Panc1 (cell line): ENCODE measurements around the gene POMT2. TPM values are rescaled to one million over a fixed set of nuclear protein-coding genes. Genes with fewer than 3 reads are reported as not detected.

Source experiments
- ATAC-seq: fragments of 200-7000 bp; cut with Tn5 transposase; 2 replicates; pipeline ENCODE4 v1.9.1; 2020; ENCODE audit warnings: mild to moderate bottlenecking, moderate library complexity
- BruUV-seq: library from RNA; stranded (reverse); fragments of 400-500 nt; replicated peaks from 2 replicates; lab custom pipeline; 2021; lab: Mats Ljungman, UMichigan
- CTCF ChIA-PET: fragments of 300-600 bp; sonication (Branson Sonifier 250); formaldehyde crosslinking; loops from one replicate; lab custom pipeline; 2022; ENCODE audit warnings: antibody characterized with exemption; lab: Charles Lee
- POLR2A ChIA-PET: fragments of 300-600 bp; sonication (Branson Sonifier 250); formaldehyde crosslinking; loops from one replicate; lab custom pipeline; 2022; ENCODE audit warnings: antibody characterized with exemption; lab: Charles Lee
- DNase-seq: peaks from one replicate; pipeline ENCODE4 v3.0.0-alpha.2; 2010; ENCODE audit warnings: low read depth, low spot score
- H3K27ac ChIP-seq: 2 replicates; pipeline ENCODE4 v1.5.1; 2011; ENCODE audit warnings: mild to moderate bottlenecking, low read length, inconsistent platforms
- H3K27me3 ChIP-seq: fragments of 200-500 bp; sonication (Bioruptor generic); 2 replicates; pipeline ENCODE4 v1.6.0; 2014; ENCODE audit warnings: low read length, inconsistent platforms; ENCODE audit not compliant: control insufficient read depth, insufficient read depth
- H3K36me3 ChIP-seq: fragments of 200-500 bp; sonication (Bioruptor generic); 2 replicates; pipeline ENCODE4 v1.5.1; 2014; ENCODE audit warnings: inconsistent platforms, mild to moderate bottlenecking, low read length, moderate library complexity; ENCODE audit not compliant: control insufficient read depth, insufficient read depth
- H3K4me1 ChIP-seq: 2 replicates; pipeline ENCODE4 v1.5.1; 2011; ENCODE audit warnings: inconsistent platforms, mild to moderate bottlenecking, low read length, moderate library complexity; ENCODE audit not compliant: control insufficient read depth, insufficient read depth
- H3K4me3 ChIP-seq, 2 experiments: 2 replicates each; pipeline ENCODE4 v1.5.1; 2011 to 2012; ENCODE audit warnings: low read depth in 2 of 2, low read length in 2 of 2, mild to moderate bottlenecking in 2 of 2, inconsistent platforms in 1 of 2, moderate library complexity in 1 of 2
- H3K9me3 ChIP-seq: fragments of 200-500 bp; sonication (Bioruptor generic); 2 replicates; pipeline ENCODE4 v1.5.1; 2014; ENCODE audit warnings: low read depth, mild to moderate bottlenecking, inconsistent platforms, low read length, moderate library complexity; ENCODE audit not compliant: control insufficient read depth, insufficient read depth
- POLR2AphosphoS5 ChIP-seq: IDR thresholded peaks from 2 replicates; pipeline ENCODE4 v1.6.1; 2012; ENCODE audit warnings: mild to moderate bottlenecking, low read depth, low read length, moderate library complexity
- REST ChIP-seq, 2 experiments: IDR thresholded peaks; 2 replicates each; pipeline ENCODE4 v1.6.1; 2011 to 2012; ENCODE audit warnings: low read depth in 2 of 2, control low read depth in 1 of 2, low read length in 1 of 2, mild to moderate bottlenecking in 1 of 2, moderate library complexity in 1 of 2; ENCODE audit not compliant: insufficient read depth in 1 of 2
- SIN3A ChIP-seq: IDR thresholded peaks from 2 replicates; pipeline ENCODE4 v1.6.1; 2012; ENCODE audit warnings: low read depth, mild to moderate bottlenecking, low read length, moderate library complexity, borderline replicate concordance; ENCODE audit not compliant: insufficient read depth
- TCF7L2 ChIP-seq: IDR thresholded peaks from 2 replicates; pipeline ENCODE4 v1.6.1; 2011; ENCODE audit warnings: mild to moderate bottlenecking, low read depth, low read length, inconsistent platforms
- in situ Hi-C: cut with HindIII; loops from 2 replicates; pipeline ENCODE4 v1.10.0; 2016; ENCODE audit warnings: low sequenced_read_pairs, low pct_unique_long_range_greater_than_20kb
- intact Hi-C: fragments of 100-400 bp; cut with micrococcal nuclease; formaldehyde crosslinking; loops from one replicate; pipeline ENCODE4 v1.10.0; 2022; ENCODE audit not compliant: unreplicated experiment
- total RNA-seq: library from RNA; stranded (reverse); gene quantifications from one replicate; pipeline ENCODE4 v1.2.1, GENCODE V29; 2021; ENCODE audit not compliant: unreplicated experiment
- TF ChIP-seq, protein P1 (sequence below): fragments of 450-650 bp; IDR thresholded peaks from 2 replicates; pipeline ENCODE4 v1.5.1; 2017; ENCODE audit warnings: mild to moderate bottlenecking

POMT2 gene
- total RNA-seq, 1 experiment from 2014 or later = 43.5 TPM

DNA sequence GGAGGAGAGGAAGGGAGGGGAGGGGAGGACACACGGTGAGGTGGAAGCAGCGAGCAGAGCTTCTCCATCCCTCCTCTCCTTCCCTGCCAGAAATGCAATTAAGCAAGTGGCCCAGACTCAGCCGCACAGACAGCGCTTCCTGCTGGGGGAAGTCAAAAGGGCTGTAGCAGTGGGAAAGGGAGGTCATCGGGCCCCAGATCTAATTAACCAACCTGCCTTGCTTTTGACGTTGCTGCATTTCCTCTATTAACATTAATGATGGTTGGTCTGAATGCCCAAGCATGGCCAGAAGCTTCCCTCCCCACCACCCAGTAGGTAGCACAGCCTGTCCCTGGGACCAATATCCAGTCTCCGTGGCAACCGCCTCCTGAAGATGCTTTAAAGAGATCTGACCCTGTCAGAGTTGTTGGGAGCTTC is 45.1 kb downstream of the POMT2 start:
- TF ChIP-seq POLR2AphosphoS5 (no peak), SIN3A (no peak), TCF7L2 (no peak), REST (IDR thresholded peaks at IDR 0.05; ENCODE audit: insufficient read depth in 1 of 2, low read depth in 2 of 2, low read length in 1 of 2) (no peak)
- TF ChIP-seq, protein P1, sequence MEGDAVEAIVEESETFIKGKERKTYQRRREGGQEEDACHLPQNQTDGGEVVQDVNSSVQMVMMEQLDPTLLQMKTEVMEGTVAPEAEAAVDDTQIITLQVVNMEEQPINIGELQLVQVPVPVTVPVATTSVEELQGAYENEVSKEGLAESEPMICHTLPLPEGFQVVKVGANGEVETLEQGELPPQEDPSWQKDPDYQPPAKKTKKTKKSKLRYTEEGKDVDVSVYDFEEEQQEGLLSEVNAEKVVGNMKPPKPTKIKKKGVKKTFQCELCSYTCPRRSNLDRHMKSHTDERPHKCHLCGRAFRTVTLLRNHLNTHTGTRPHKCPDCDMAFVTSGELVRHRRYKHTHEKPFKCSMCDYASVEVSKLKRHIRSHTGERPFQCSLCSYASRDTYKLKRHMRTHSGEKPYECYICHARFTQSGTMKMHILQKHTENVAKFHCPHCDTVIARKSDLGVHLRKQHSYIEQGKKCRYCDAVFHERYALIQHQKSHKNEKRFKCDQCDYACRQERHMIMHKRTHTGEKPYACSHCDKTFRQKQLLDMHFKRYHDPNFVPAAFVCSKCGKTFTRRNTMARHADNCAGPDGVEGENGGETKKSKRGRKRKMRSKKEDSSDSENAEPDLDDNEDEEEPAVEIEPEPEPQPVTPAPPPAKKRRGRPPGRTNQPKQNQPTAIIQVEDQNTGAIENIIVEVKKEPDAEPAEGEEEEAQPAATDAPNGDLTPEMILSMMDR = no peak
- ATAC-seq (no peak), DNase-seq (no peak)
- Histone ChIP-seq H3K27me3 (no peaks in the 10 kb centered on the region), H3K27ac (no peak overlapping the region), H3K4me3 (no peak overlapping the region), H3K4me1 (no peaks in the 10 kb centered on the region), H3K9me3 (no peaks in the 10 kb centered on the region), H3K36me3 (no peaks in the 10 kb centered on the region)
- no TSS peak for BruUV-seq
- CTCF ChIA-PET = no interaction called here
- in situ Hi-C loops (no loop called here), intact Hi-C loops (no loop called here)
- POLR2A ChIA-PET = no interaction called here

- ChIA-PET CTCF (no interaction called here), POLR2A (no interaction called here)
- DNase-seq = no peak
- Histone ChIP-seq H3K27ac (no peak overlapping the region), H3K4me1 (no peaks in the 10 kb centered on the region), H3K36me3 (no peaks in the 10 kb centered on the region), H3K4me3 (no peak overlapping the region), H3K27me3 (no peaks in the 10 kb centered on the region), H3K9me3 (no peaks in the 10 kb centered on the region)
- BruUV-seq = no TSS peak
- in situ Hi-C loops (no loop called here), intact Hi-C loops (no loop called here)
- no peak for TF ChIP-seq TCF7L2
- TF ChIP-seq POLR2AphosphoS5 = no peak
- TF ChIP-seq, protein P1 = no peak
- no peak for TF ChIP-seq REST (IDR thresholded peaks at IDR 0.05; ENCODE audit: insufficient read depth in 1 of 2, low read depth in 2 of 2, low read length in 1 of 2)
- no peak for TF ChIP-seq SIN3A
- no peak for ATAC-seq
These were observed 45.6 kb downstream of the POMT2 start for GRCh38 chr14:77275041-77275580.
